Hepatocyte (in vitro differentiated cells): ENCODE results near the gene THSD4. TPM values are rescaled to one million over a fixed set of nuclear protein-coding genes. Genes with fewer than 3 reads are reported as not detected.

Experiments
- DNase-seq: peaks from one replicate; pipeline ENCODE4 v3.0.0-alpha.2; 2016; ENCODE audit warnings: low spot score
- H2AFZ ChIP-seq: fragments of 200-600 bp; sonication (generic); 2 replicates; pipeline ENCODE4 v1.6.0; 2016; ENCODE audit warnings: antibody characterized with exemption, mild to moderate bottlenecking
- H3K27ac ChIP-seq: fragments of 200-600 bp; sonication (generic); 2 replicates; pipeline ENCODE4 v1.5.1; 2016; ENCODE audit warnings: mild to moderate bottlenecking
- H3K27me3 ChIP-seq: fragments of 200-600 bp; sonication (generic); 2 replicates; pipeline ENCODE4 v1.6.1; 2016
- H3K36me3 ChIP-seq: fragments of 200-600 bp; sonication (generic); replicated peaks from 2 replicates; pipeline ENCODE4 v1.5.1; 2016; ENCODE audit warnings: low read depth; ENCODE audit not compliant: insufficient read depth
- H3K4me1 ChIP-seq: fragments of 200-600 bp; sonication (generic); 2 replicates; pipeline ENCODE4 v1.5.1; 2016; ENCODE audit warnings: mild to moderate bottlenecking, moderate library complexity; ENCODE audit not compliant: insufficient read depth
- H3K4me2 ChIP-seq: fragments of 200-600 bp; sonication (generic); 2 replicates; pipeline ENCODE4 v1.6.0; 2016
- H3K4me3 ChIP-seq: fragments of 200-600 bp; sonication (generic); 2 replicates; pipeline ENCODE4 v1.5.1; 2016; ENCODE audit warnings: mild to moderate bottlenecking
- H3K79me2 ChIP-seq: fragments of 200-600 bp; sonication (generic); 2 replicates; pipeline ENCODE4 v1.6.0; 2017; ENCODE audit warnings: mild to moderate bottlenecking
- H3K9me2 ChIP-seq: fragments of 200-600 bp; sonication (generic); replicated peaks from 2 replicates; pipeline ENCODE4 v1.6.0; 2017; ENCODE audit warnings: mild to moderate bottlenecking; ENCODE audit not compliant: insufficient read depth
- H3K9me3 ChIP-seq: fragments of 200-600 bp; sonication (generic); 2 replicates; pipeline ENCODE4 v1.5.1; 2016; ENCODE audit warnings: low read depth, mild to moderate bottlenecking
- H4K20me1 ChIP-seq: fragments of 200-600 bp; sonication (generic); 2 replicates; pipeline ENCODE4 v1.6.0; 2016; ENCODE audit warnings: mild to moderate bottlenecking; ENCODE audit not compliant: insufficient read depth, poor library complexity, severe bottlenecking
- CTCF ChIP-seq: fragments of 200-600 bp; sonication (generic); IDR thresholded peaks from 2 replicates; pipeline ENCODE4 v1.5.1; 2016; ENCODE audit warnings: antibody characterized with exemption, mild to moderate bottlenecking; ENCODE audit not compliant: poor library complexity
- EZH2 ChIP-seq: fragments of 200-600 bp; sonication (generic); IDR thresholded peaks from 2 replicates; pipeline ENCODE4 v1.6.1; 2016; ENCODE audit warnings: antibody characterized with exemption, mild to moderate bottlenecking, borderline replicate concordance
- EZH2phosphoT487 ChIP-seq: fragments of 200-600 bp; sonication (generic); IDR thresholded peaks from one replicate; pipeline ENCODE4 v1.6.1; 2018; ENCODE audit warnings: antibody characterized with exemption, mild to moderate bottlenecking, low read depth, moderate library complexity; ENCODE audit not compliant: unreplicated experiment, severe bottlenecking
- WGBS: methylation state at CpG from one replicate; pipeline ENCODE4 v1.1.6; 2016; ENCODE audit warnings: low lambda C conversion rate; ENCODE audit errors: missing lambda C conversion rate; 5-methylcytosine and 5-hydroxymethylcytosine counted together
- polyA plus RNA-seq: library from polyadenylated mRNA; unstranded; fragments of >200 nt; fragmentation: Nextera tagmentation; extraction: Ambion mirVana; gene quantifications from 2 replicates; pipeline ENCODE4 v1.2.1, GENCODE V29; 2016
- total RNA-seq: library from RNA; depleted of rRNA; stranded (reverse); fragments of >200 nt; gene quantifications from 2 replicates; pipeline ENCODE4 v1.2.3, GENCODE V29; 2014

THSD4 gene
- total and polyA plus RNA-seq, 2 experiments from 2014 or later = 4.3 to 7.0 TPM

GRCh38 chr15:71575474-71576045 lies 460.3 kb downstream of the THSD4 start:
- WGBS = 52% methylated on average over 5 of the region's 5 CpGs
- Histone ChIP-seq H3K4me2 (no peak overlapping the region), H3K9me2 (no peaks in the 10 kb centered on the region), H3K9me3 (no peaks in the 10 kb centered on the region), H4K20me1 (no peaks in the 10 kb centered on the region), H2AFZ (no peak overlapping the region), H3K27me3 (no peaks in the 10 kb centered on the region), H3K4me3 (no peak overlapping the region), H3K4me1 (no peaks in the 10 kb centered on the region), H3K36me3 (no peaks in the 10 kb centered on the region), H3K79me2 (no peaks in the 10 kb centered on the region), H3K27ac (no peak overlapping the region)
- TF ChIP-seq EZH2 (no peak), CTCF (peak; percentile 48)
- DNase-seq = no peak

- TF ChIP-seq CTCF = no peak
- no peak for TF ChIP-seq EZH2
- TF ChIP-seq EZH2phosphoT487 = no peak
- H3K4me1 ChIP-seq = no peaks in the 10 kb centered on the region
Measured at GRCh38 chr15:71577071-71577470, 461.8 kb downstream of the THSD4 start.

DNA sequence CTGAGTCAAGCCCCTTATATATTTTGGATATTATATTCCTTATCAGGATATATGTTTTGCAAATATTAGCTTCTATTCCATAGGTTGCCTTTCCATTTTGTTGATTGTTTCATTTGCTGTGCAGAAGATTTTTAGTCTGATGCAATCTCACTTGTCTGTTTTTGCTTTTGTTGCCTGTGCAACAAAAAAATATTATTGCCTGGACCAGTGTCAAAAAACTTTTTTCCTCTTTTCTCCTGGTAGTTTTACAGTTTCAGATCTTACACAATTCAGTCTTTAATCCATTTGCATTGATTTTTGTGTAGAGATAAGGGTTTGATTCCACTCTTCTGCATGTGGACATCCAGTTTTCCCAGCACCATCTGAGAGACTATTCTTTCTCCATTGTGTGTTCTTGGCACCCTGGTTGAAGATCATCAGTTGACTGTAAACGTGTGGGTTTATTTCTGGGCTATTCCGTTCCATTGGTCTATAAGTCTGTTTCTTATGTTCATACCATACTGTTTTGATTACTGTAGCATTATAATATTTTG lies 466.2 kb downstream of the THSD4 start:
- H3K36me3 ChIP-seq = no peaks in the 10 kb centered on the region
- no peaks in the 10 kb centered on the region for H3K9me2 ChIP-seq
- no peak overlapping the region for H3K4me3 ChIP-seq
- DNase-seq = no peak
- H3K9me3 ChIP-seq = no peaks in the 10 kb centered on the region
- H3K4me2 ChIP-seq = no peak overlapping the region
- H3K79me2 ChIP-seq = no peaks in the 10 kb centered on the region
- no peak overlapping the region for H2AFZ ChIP-seq
- no peaks in the 10 kb centered on the region for H4K20me1 ChIP-seq
- no peak overlapping the region for H3K27ac ChIP-seq
- H3K27me3 ChIP-seq = no peaks in the 10 kb centered on the region
- TF ChIP-seq EZH2 = no peak
- no peak for TF ChIP-seq CTCF
- TF ChIP-seq EZH2phosphoT487 = no peak
- no peaks in the 10 kb centered on the region for H3K4me1 ChIP-seq
- WGBS = 87% methylated on average over 2 of the region's 2 CpGs

More at GRCh38 chr15:71577071-71577470, 461.8 kb downstream of the THSD4 start:
- no peak for DNase-seq
- Histone ChIP-seq H3K79me2 (no peaks in the 10 kb centered on the region), H3K9me3 (no peaks in the 10 kb centered on the region), H2AFZ (no peak overlapping the region), H3K4me2 (no peak overlapping the region), H3K9me2 (no peaks in the 10 kb centered on the region), H3K27ac (no peak overlapping the region), H3K36me3 (no peaks in the 10 kb centered on the region), H4K20me1 (no peaks in the 10 kb centered on the region), H3K27me3 (no peaks in the 10 kb centered on the region), H3K4me3 (no peak overlapping the region)
- 46% methylated on average over 2 of the region's 2 CpGs for WGBS
